Activated T-cell treated with anti-CD3 and anti-CD28 coated beads, Interleukin-2, amount 50 U/mL, for 4 hours (primary cell): ENCODE measurements around the gene CTSC. TPM values are rescaled to one million over a fixed set of nuclear protein-coding genes. Genes with fewer than 3 reads are reported as not detected.

Source experiments
- ATAC-seq, 2 donors: fragments of 200-7000 bp; cut with Tn5 transposase; one replicate each; pipeline ENCODE4 v1.10.0; 2021
- DNase-seq: peaks from one replicate; pipeline ENCODE4 v3.0.0-alpha.2; 2020
- H3K27me3 Mint-ChIP-seq: one replicate; pipeline ENCODE4 v1.8.0; 2021; ENCODE audit warnings: low read depth, mixed read lengths
- H3K36me3 Mint-ChIP-seq: one replicate; pipeline ENCODE4 v1.8.0; 2022; ENCODE audit warnings: mixed read lengths; ENCODE audit not compliant: insufficient read depth
- H3K4me1 Mint-ChIP-seq: one replicate; pipeline ENCODE4 v1.8.0; 2021; ENCODE audit warnings: low read depth, mixed read lengths
- H3K4me3 Mint-ChIP-seq: one replicate; pipeline ENCODE4 v1.8.0; 2021; ENCODE audit warnings: mild to moderate bottlenecking, moderate library complexity, mixed read lengths
- H3K9me3 Mint-ChIP-seq: one replicate; pipeline ENCODE4 v1.8.0; 2021; ENCODE audit warnings: mixed read lengths
- total RNA-seq, 3 donors: library from RNA; stranded (reverse); gene quantifications; one replicate each; pipeline ENCODE4 v1.2.1, GENCODE V29; 2021

Gene CTSC
- total RNA-seq, 3 donors from 2014 or later: 67.2 to 129 (median 110) TPM

DNA sequence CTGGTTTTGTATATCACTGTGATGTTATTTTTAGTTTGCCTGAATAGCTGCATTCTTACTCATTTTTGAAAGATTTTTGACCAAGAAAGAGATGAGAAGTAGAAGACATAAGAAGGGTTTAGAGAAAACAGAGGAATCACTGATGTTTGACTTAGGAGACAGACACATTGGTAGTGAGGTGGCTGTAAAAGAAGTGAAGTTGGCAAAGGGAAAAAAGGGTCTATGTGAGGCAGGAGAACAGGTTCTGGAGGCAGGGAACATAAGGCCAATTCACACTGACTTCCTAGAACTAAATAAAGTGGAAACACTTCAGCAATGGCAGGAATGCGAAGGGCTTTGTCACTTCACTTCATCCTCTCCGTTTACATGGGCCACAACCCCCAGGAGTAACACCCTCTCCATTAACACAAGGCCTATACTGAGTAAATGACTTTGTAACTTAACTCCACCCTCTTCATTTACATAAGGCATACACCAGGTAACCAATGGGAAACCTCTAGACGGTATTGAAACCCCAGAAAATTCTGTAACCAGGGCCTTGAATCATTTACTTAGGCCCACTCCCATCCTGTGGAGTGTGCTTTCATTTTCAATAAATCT, 36.5 kb downstream of the CTSC start:
- peaks cover 5% of the 10 kb centered on the region for H3K9me3 Mint-ChIP-seq
- H3K4me1 Mint-ChIP-seq: peaks cover 41% of the 10 kb centered on the region
- H3K36me3 Mint-ChIP-seq: peaks cover 71% of the 10 kb centered on the region
- ATAC-seq: peak; percentile 34 to 60
- peak overlapping the region; percentile 39 for H3K4me3 Mint-ChIP-seq
- DNase-seq: no peak
- no peaks in the 10 kb centered on the region for H3K27me3 Mint-ChIP-seq

DNA sequence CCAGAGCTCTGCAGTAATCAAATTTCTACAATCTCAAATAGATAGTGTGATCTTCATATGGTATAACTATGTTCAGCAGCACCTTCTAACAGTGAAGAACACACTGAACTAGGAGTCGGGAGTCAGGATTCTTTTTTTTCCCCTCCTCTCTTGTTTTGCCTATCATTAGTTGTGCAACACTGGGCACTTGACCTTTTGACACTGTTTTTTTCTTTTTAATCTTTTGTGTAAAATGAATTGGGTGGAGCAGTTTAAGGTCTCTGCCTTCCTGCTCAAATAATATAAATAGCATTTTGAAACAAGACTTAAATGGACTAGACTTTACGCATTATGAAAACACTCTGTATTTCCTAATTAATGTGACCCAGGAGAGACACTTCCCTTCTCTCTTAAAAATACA, 39.7 kb downstream of the CTSC start:
- Mint-ChIP-seq H3K4me3 (no peak overlapping the region), H3K36me3 (peaks cover 69% of the 10 kb centered on the region), H3K27me3 (no peaks in the 10 kb centered on the region), H3K4me1 (peaks cover 25% of the 10 kb centered on the region), H3K9me3 (no peaks in the 10 kb centered on the region)
- DNase-seq: no peak
- ATAC-seq: no peak

DNA sequence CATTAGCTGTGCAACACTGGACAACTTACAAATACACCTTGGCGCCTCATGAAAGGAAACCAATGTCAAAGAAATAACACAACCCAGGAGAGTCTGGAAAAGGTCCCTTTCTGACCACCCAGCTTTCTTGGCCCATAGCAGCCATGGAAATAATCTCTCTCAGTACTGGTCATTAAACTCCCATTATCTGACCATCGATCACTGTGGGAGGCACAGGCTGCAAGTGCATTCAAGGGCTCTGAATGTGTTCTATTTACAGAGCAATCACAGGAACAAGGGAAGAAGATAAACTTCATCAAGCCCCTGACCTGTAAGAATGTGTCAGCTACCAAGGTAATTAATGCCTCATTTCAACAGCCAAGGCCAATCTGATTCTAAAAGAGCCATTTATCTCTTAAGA, 40.1 kb downstream of the CTSC start:
- DNase-seq (no peak), ATAC-seq (no peak)
- Mint-ChIP-seq H3K36me3 (peaks cover 74% of the 10 kb centered on the region), H3K27me3 (no peaks in the 10 kb centered on the region), H3K9me3 (no peaks in the 10 kb centered on the region), H3K4me1 (peaks cover 21% of the 10 kb centered on the region), H3K4me3 (no peak overlapping the region)

DNA sequence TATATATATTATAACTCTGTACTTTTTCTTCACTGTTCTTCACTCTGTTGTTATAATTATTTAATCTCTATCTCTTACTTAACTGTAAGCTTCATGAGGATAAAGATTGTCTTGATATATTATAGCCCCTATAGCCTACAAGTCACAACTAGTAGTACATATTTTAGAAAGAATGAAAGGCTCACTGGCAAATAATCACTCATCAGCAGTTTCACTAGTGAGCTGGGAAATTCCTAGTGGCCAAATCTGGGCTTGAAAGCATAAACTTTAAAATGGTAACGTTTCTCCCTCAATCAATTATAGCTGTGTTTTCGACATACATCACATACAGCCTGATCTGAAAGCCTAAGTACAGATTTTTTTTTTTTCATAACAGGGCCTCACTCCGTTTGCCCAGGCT, 42.5 kb downstream of the CTSC start:
- peaks cover 4% of the 10 kb centered on the region for H3K4me1 Mint-ChIP-seq
- H3K4me3 Mint-ChIP-seq: no peak overlapping the region
- DNase-seq (no peak), ATAC-seq (no peak)
- peaks cover 65% of the 10 kb centered on the region for H3K36me3 Mint-ChIP-seq
- H3K27me3 Mint-ChIP-seq: no peaks in the 10 kb centered on the region
- H3K9me3 Mint-ChIP-seq: no peaks in the 10 kb centered on the region

- no peak overlapping the region for H3K4me3 Mint-ChIP-seq
- ATAC-seq: no peak
- no peaks in the 10 kb centered on the region for H3K27me3 Mint-ChIP-seq
- H3K9me3 Mint-ChIP-seq: no peaks in the 10 kb centered on the region
- DNase-seq: no peak
- peaks cover 62% of the 10 kb centered on the region for H3K36me3 Mint-ChIP-seq
- peaks cover 4% of the 10 kb centered on the region for H3K4me1 Mint-ChIP-seq
These were observed 43.6 kb downstream of the CTSC start for GRCh38 chr11:88293931-88294330.

- no peak for ATAC-seq
- Mint-ChIP-seq H3K36me3 (peaks cover 62% of the 10 kb centered on the region), H3K9me3 (peaks cover 3% of the 10 kb centered on the region), H3K4me1 (no peaks in the 10 kb centered on the region), H3K27me3 (no peaks in the 10 kb centered on the region), H3K4me3 (no peak overlapping the region)
- no peak for DNase-seq
These were observed 45.2 kb downstream of the CTSC start for GRCh38 chr11:88292171-88292843.

GRCh38 chr11:88288560-88288959, 49.0 kb downstream of the CTSC start:
- no peak overlapping the region for H3K4me3 Mint-ChIP-seq
- H3K27me3 Mint-ChIP-seq: no peaks in the 10 kb centered on the region
- peaks cover 3% of the 10 kb centered on the region for H3K9me3 Mint-ChIP-seq
- DNase-seq (no peak), ATAC-seq (no peak)
- H3K36me3 Mint-ChIP-seq: peaks cover 44% of the 10 kb centered on the region
- H3K4me1 Mint-ChIP-seq: no peaks in the 10 kb centered on the region

GRCh38 chr11:88284336-88285050, 53.0 kb downstream of the CTSC start:
- Mint-ChIP-seq H3K36me3 (peaks cover 46% of the 10 kb centered on the region), H3K9me3 (peaks cover 3% of the 10 kb centered on the region)
- no peak for ATAC-seq

GRCh38 chr11:88282747-88283515, 54.6 kb downstream of the CTSC start:
- ATAC-seq: no peak
- H3K4me1 Mint-ChIP-seq: no peaks in the 10 kb centered on the region
- H3K36me3 Mint-ChIP-seq: peaks cover 41% of the 10 kb centered on the region
- no peak overlapping the region for H3K4me3 Mint-ChIP-seq
- peaks cover 6% of the 10 kb centered on the region for H3K9me3 Mint-ChIP-seq
- H3K27me3 Mint-ChIP-seq: no peaks in the 10 kb centered on the region
- no peak for DNase-seq

More at GRCh38 chr11:88284336-88285050, 53.0 kb downstream of the CTSC start:
- no peaks in the 10 kb centered on the region for H3K4me1 Mint-ChIP-seq
- H3K4me3 Mint-ChIP-seq: no peak overlapping the region
- DNase-seq: no peak
- no peaks in the 10 kb centered on the region for H3K27me3 Mint-ChIP-seq

- DNase-seq (no peak), ATAC-seq (no peak)
- Mint-ChIP-seq H3K36me3 (peaks cover 33% of the 10 kb centered on the region), H3K4me1 (no peaks in the 10 kb centered on the region), H3K4me3 (no peak overlapping the region), H3K27me3 (no peaks in the 10 kb centered on the region), H3K9me3 (peaks cover 4% of the 10 kb centered on the region)
These were observed 56.2 kb downstream of the CTSC start for GRCh38 chr11:88281317-88281712.

GRCh38 chr11:88280673-88281316, 56.7 kb downstream of the CTSC start:
- Mint-ChIP-seq H3K4me3 (no peak overlapping the region), H3K27me3 (no peaks in the 10 kb centered on the region)
- no peak for ATAC-seq

GRCh38 chr11:88277349-88277915, 60.1 kb downstream of the CTSC start:
- Mint-ChIP-seq H3K36me3 (peaks cover 32% of the 10 kb centered on the region), H3K4me1 (no peaks in the 10 kb centered on the region), H3K4me3 (no peak overlapping the region), H3K9me3 (peaks cover 7% of the 10 kb centered on the region), H3K27me3 (no peaks in the 10 kb centered on the region)
- no peak for ATAC-seq
- DNase-seq: no peak

More at GRCh38 chr11:88280673-88281316, 56.7 kb downstream of the CTSC start:
- no peaks in the 10 kb centered on the region for H3K4me1 Mint-ChIP-seq
- DNase-seq: no peak
- peaks cover 4% of the 10 kb centered on the region for H3K9me3 Mint-ChIP-seq
- H3K36me3 Mint-ChIP-seq: peaks cover 33% of the 10 kb centered on the region

DNA sequence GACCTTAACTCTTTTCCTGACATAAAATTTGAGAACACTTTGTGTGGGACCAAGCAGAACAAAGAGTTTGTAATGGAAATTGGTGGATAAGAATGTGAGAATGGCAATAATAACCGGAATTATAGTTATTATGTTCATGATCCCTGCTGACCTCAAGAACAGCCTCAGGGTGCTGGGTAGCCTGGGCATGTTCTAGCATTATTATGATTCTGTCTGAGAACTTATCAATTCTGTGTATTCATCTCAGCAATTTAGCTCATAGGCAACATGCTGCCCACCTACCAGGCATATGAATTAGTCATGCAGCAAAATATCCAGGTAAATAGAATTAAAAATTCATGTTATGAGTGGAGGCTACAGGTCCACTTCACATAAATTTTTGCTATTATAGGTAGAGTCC, 61.9 kb downstream of the CTSC start:
- no peaks in the 10 kb centered on the region for H3K27me3 Mint-ChIP-seq
- peaks cover 7% of the 10 kb centered on the region for H3K9me3 Mint-ChIP-seq
- ATAC-seq (no peak), DNase-seq (no peak)
- no peak overlapping the region for H3K4me3 Mint-ChIP-seq
- H3K36me3 Mint-ChIP-seq: peaks cover 29% of the 10 kb centered on the region
- no peaks in the 10 kb centered on the region for H3K4me1 Mint-ChIP-seq

DNA sequence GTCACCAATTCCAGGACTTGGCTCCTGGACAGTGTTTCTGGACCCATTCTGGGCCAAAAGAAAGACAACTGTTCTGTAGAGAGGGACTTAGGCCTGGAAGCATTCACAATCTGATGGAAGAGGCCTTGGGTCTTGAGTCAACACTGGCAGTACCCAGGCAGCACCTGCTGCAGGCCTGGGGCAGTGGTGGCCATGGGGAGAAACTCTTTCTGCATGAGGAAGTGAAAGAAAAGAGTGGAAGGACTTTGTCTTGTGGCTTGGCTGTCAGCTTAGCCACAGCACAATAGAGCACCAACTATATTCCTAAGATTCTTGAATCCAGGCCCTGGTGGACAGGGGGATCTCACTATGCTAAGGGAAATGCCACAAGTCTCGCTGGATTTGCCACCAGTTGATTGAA, 70.6 kb downstream of the CTSC start:
- Mint-ChIP-seq H3K4me3 (no peak overlapping the region), H3K4me1 (no peaks in the 10 kb centered on the region), H3K9me3 (peaks cover 11% of the 10 kb centered on the region), H3K27me3 (no peaks in the 10 kb centered on the region), H3K36me3 (peaks cover 56% of the 10 kb centered on the region)
- DNase-seq (no peak), ATAC-seq (no peak)
